Colonic mucosa (tissue), 4 donors: ENCODE data around the gene MXI1. TPM values are rescaled to one million over a fixed set of nuclear protein-coding genes. Genes with fewer than 3 reads are reported as not detected.

Experiments used
- DNase-seq: peaks from one replicate; pipeline ENCODE4 v3.0.0-alpha.2; 2020
- H3K27ac ChIP-seq: fragments of 200-600 bp; one replicate; pipeline ENCODE4 v1.8.0; 2021
- H3K27me3 ChIP-seq: fragments of 200-600 bp; one replicate; pipeline ENCODE4 v1.8.0; 2021
- H3K36me3 ChIP-seq: fragments of 200-600 bp; one replicate; pipeline ENCODE4 v1.8.0; 2021
- H3K4me1 ChIP-seq: fragments of 200-600 bp; one replicate; pipeline ENCODE4 v1.8.0; 2021; ENCODE audit warnings: mild to moderate bottlenecking
- H3K4me3 ChIP-seq: fragments of 200-600 bp; one replicate; pipeline ENCODE4 v1.8.0; 2021
- H3K9ac ChIP-seq, 2 donors: one replicate each; pipeline ENCODE4 v1.7.0; 2013; ENCODE audit warnings: control low read depth in 2 of 2, low read depth in 2 of 2, low read length in 2 of 2
- H3K9me3 ChIP-seq: fragments of 200-600 bp; one replicate; pipeline ENCODE4 v1.8.0; 2021
- CTCF ChIP-seq: fragments of 200-600 bp; IDR thresholded peaks from one replicate; pipeline ENCODE4 v1.8.0; 2022; ENCODE audit warnings: antibody characterized with exemption, mild to moderate bottlenecking
- intact Hi-C: fragments of 100-400 bp; cut with DNase I; formaldehyde crosslinking; loops from one replicate; pipeline ENCODE4 v1.14.1; 2022
- total RNA-seq, 2 donors: library from RNA; stranded (reverse); fragmentation: NEBNext Ultra II Directional in 1 of 2; extraction: Animal tissue kit (Norgen Biotek cat#: 25700) in 1 of 2; gene quantifications; one replicate each; pipeline ENCODE4 v1.2.1, GENCODE V29; 2021
- donor health status: healthy.
- donor health status: DM: no; HTN: no; CAD: no.
- donor health status: DM: no; HTN: no; CAD: no.

Gene MXI1
- total RNA-seq, 2 donors from 2014 or later: 58.0 to 304 TPM

GRCh38 chr10:110259317-110259716 is 51.9 kb downstream of the MXI1 start:
- Histone ChIP-seq H3K9ac (no peak overlapping the region), H3K4me3 (no peak overlapping the region), H3K4me1 (no peaks in the 10 kb centered on the region), H3K36me3 (no peaks in the 10 kb centered on the region), H3K9me3 (no peaks in the 10 kb centered on the region), H3K27ac (no peak overlapping the region), H3K27me3 (no peaks in the 10 kb centered on the region)
- intact Hi-C loops: no loop called here
- DNase-seq: no peak
- TF ChIP-seq CTCF: no peak

- Histone ChIP-seq H3K9ac (no peak overlapping the region), H3K4me3 (no peak overlapping the region), H3K9me3 (no peaks in the 10 kb centered on the region), H3K27ac (no peak overlapping the region), H3K27me3 (no peaks in the 10 kb centered on the region), H3K4me1 (no peaks in the 10 kb centered on the region), H3K36me3 (no peaks in the 10 kb centered on the region)
- TF ChIP-seq CTCF: no peak
- intact Hi-C loops: no loop called here
- no peak for DNase-seq
Measured at GRCh38 chr10:110260746-110261477, 53.5 kb downstream of the MXI1 start.

GRCh38 chr10:110263164-110263563 is 55.8 kb downstream of the MXI1 start:
- Histone ChIP-seq H3K27ac (no peak overlapping the region), H3K4me3 (no peak overlapping the region), H3K9me3 (no peaks in the 10 kb centered on the region), H3K4me1 (no peaks in the 10 kb centered on the region), H3K9ac (no peak overlapping the region), H3K27me3 (no peaks in the 10 kb centered on the region), H3K36me3 (no peaks in the 10 kb centered on the region)
- TF ChIP-seq CTCF: no peak
- intact Hi-C loops: no loop called here
- DNase-seq: no peak

DNA sequence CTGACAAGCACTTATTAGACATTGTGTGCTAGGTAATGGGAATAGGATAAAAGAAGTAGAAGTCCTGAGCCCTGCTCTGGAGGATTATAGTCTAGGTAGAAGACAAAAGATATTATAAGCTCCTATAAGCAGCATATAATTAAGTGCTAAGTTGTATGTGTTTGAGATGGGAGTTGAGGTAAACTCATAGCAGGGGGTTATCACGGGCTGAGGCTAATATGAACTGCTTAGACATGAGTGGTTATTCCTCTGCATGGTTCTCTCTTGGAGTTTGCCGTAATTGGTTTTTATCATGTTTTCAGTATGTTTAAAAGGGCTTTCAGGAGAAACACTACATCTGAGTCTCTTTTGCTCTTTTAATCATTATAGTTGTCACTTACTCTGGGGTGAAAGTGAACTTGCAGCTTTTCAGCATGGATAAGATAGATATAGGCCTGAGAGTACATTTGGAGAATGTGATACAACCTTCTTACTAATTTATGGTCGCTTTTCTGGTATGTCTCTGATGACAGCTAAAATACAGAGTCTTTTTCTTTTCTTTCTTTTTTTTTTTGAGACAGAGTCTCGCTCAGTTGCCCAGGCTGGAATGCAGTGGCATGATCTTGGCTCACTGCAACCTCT is 58.3 kb downstream of the MXI1 start:
- TF ChIP-seq CTCF: no peak
- no peaks in the 10 kb centered on the region for H3K27me3 ChIP-seq
- no peak overlapping the region for H3K27ac ChIP-seq
- no peaks in the 10 kb centered on the region for H3K9me3 ChIP-seq
- intact Hi-C loops: loop anchor here (5.0 kb wide), 1 partner anchor 33 kb away; no protein-coding TSS in a partner anchor
- no peak for DNase-seq
- H3K4me3 ChIP-seq: no peak overlapping the region
- H3K36me3 ChIP-seq: no peaks in the 10 kb centered on the region
- peaks cover 10% of the 10 kb centered on the region for H3K4me1 ChIP-seq
- H3K9ac ChIP-seq: no peak overlapping the region

GRCh38 chr10:110267276-110267675 is 59.9 kb downstream of the MXI1 start:
- Histone ChIP-seq H3K9ac (no peak overlapping the region), H3K4me3 (no peak overlapping the region), H3K36me3 (no peaks in the 10 kb centered on the region), H3K27me3 (no peaks in the 10 kb centered on the region), H3K9me3 (no peaks in the 10 kb centered on the region), H3K4me1 (peaks cover 10% of the 10 kb centered on the region), H3K27ac (no peak overlapping the region)
- DNase-seq: no peak
- TF ChIP-seq CTCF: no peak
- intact Hi-C loops: loop anchor here (5.0 kb wide), 1 partner anchor 35 kb away; no protein-coding TSS in a partner anchor
